Thyroid gland (tissue), 4 donors: ENCODE measurements around the gene PARP9. TPM values are rescaled to one million over a fixed set of nuclear protein-coding genes. Genes with fewer than 3 reads are reported as not detected.

Source experiments
- DNase-seq, 2 donors: peaks; one replicate each; pipeline ENCODE4 v3.0.0-alpha.2; 2019
- H3K27ac ChIP-seq, 3 donors: fragments of 200-600 bp; sonication (generic); 1 replicate in 2 of 3; 2 replicates in 1 of 3; pipeline ENCODE4 v1.5.1; 2016 to 2019; ENCODE audit warnings: mild to moderate bottlenecking in 1 of 3, moderate library complexity in 1 of 3
- H3K27me3 ChIP-seq: fragments of 200-600 bp; sonication (generic); one replicate; pipeline ENCODE4 v1.5.1; 2019
- H3K36me3 ChIP-seq, 2 donors: fragments of 200-600 bp; sonication (generic); one replicate each; pipeline ENCODE4 v1.5.1; 2016 to 2019
- H3K4me1 ChIP-seq, 2 donors: fragments of 200-600 bp; sonication (generic); one replicate each; pipeline ENCODE4 v1.5.1; 2017 to 2019
- H3K4me3 ChIP-seq, 3 donors: fragments of 200-600 bp; sonication (generic); replicated peaks in 1 of 3; 1 replicate in 2 of 3; 2 replicates in 1 of 3; pipeline ENCODE4 v1.5.1; 2016; ENCODE audit warnings: mild to moderate bottlenecking in 1 of 3
- H3K9me3 ChIP-seq: fragments of 200-600 bp; sonication (generic); one replicate; pipeline ENCODE4 v1.5.1; 2017
- POLR2A ChIP-seq, 2 donors: fragments of 450-650 bp; IDR thresholded peaks; one replicate each; pipeline ENCODE4 v1.6.1; 2017; ENCODE audit warnings: antibody characterized with exemption in 2 of 2, mild to moderate bottlenecking in 2 of 2, moderate library complexity in 1 of 2
- WGBS, 2 donors: methylation state at CpG; one replicate each; pipeline ENCODE4 v1.1.5; 2017; 5-methylcytosine and 5-hydroxymethylcytosine counted together
- intact Hi-C: fragments of 100-400 bp; cut with DNase I; formaldehyde crosslinking; loops from one replicate; pipeline ENCODE4 v1.15.1; 2023
- total RNA-seq, 4 donors: library from RNA; depleted of rRNA; stranded (reverse); fragments of >200 nt; gene quantifications; one replicate each; pipeline ENCODE4 v1.2.3, GENCODE V29; 2016
- TF ChIP-seq, protein P1 (sequence below), 6 experiments: fragments of 200-600 bp in 3 of 6; fragments of 450-650 bp in 3 of 6; sonication (generic) in 3 of 6; IDR thresholded peaks; one replicate each; pipeline ENCODE4 v1.5.1; 2016 to 2019; ENCODE audit warnings: antibody characterized with exemption in 6 of 6, mild to moderate bottlenecking in 2 of 6, inconsistent platforms in 1 of 6, moderate library complexity in 1 of 6

Gene PARP9
- 10 to 100 TPM; 22.9 to 34.0 (median 31.5) TPM for total RNA-seq

DNA sequence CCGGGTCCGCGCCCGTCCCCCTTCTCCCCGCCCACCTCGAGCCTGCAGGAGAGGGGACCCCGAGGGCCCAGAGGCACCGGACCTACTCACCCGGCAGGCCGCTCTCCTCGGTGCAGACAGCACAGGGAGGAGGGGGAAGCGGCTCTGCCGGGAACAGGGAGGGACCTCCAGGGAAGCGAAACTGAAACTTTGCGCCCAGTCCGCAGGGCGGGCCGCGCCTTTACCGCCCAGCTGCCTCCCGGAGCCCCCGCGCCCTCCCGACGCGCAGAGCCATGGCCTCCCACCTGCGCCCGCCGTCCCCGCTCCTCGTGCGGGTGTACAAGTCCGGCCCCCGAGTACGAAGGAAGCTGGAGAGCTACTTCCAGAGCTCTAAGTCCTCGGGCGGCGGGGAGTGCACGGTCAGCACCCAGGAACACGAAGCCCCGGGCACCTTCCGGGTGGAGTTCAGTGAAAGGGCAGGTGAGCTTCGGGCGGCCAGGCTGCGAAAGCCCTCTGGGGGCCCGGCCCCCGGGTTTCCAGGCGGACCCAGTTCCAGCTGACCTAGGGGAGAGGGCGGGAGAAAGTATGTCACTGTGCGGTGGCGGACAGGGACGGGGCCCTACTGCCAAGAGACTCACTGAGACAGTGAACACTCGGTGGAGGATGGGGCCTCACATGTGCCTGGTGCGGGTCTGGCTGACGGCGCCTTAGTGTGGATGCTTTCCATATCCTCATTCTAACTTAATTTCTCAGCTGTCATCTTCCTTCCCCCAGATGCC lies at the start of gene PARP9, which contains the start of gene DTX3L:
PARP9 (minus strand) TSS at position 146 of the 758 bp plus-strand sequence. CDS start 4,680 bp downstream, outside the sequence.
DTX3L (plus strand) TSS at position 184 of the 758 bp plus-strand sequence; CDS start at position 273, 89 bp downstream.
- peak within 1 kb of the TSS; percentile 62 to 96 (median 78) for H3K4me3 ChIP-seq
- H3K4me1 ChIP-seq = peaks cover 20 to 45% of the 10 kb centered on the region in 2 donors
- no peaks in the 10 kb centered on the region for H3K36me3 ChIP-seq
- intact Hi-C loops = no loop called here
- H3K9me3 ChIP-seq = no peaks in the 10 kb centered on the region
- DNase-seq = peak; percentile 83 to 87
- TF ChIP-seq, protein P1, sequence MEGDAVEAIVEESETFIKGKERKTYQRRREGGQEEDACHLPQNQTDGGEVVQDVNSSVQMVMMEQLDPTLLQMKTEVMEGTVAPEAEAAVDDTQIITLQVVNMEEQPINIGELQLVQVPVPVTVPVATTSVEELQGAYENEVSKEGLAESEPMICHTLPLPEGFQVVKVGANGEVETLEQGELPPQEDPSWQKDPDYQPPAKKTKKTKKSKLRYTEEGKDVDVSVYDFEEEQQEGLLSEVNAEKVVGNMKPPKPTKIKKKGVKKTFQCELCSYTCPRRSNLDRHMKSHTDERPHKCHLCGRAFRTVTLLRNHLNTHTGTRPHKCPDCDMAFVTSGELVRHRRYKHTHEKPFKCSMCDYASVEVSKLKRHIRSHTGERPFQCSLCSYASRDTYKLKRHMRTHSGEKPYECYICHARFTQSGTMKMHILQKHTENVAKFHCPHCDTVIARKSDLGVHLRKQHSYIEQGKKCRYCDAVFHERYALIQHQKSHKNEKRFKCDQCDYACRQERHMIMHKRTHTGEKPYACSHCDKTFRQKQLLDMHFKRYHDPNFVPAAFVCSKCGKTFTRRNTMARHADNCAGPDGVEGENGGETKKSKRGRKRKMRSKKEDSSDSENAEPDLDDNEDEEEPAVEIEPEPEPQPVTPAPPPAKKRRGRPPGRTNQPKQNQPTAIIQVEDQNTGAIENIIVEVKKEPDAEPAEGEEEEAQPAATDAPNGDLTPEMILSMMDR (IDR thresholded peaks at IDR 0.05) = no peak
- peak; percentile 14 to 84 for TF ChIP-seq POLR2A (IDR thresholded peaks at IDR 0.05)
- WGBS, 2 donors = 0 to 1% methylated on average over 18 to 44 of the region's 56 CpGs
- H3K27ac ChIP-seq = peak within 1 kb of the TSS; percentile 92 to 98 (median 97)
- no peaks in the 10 kb centered on the region for H3K27me3 ChIP-seq

DNA sequence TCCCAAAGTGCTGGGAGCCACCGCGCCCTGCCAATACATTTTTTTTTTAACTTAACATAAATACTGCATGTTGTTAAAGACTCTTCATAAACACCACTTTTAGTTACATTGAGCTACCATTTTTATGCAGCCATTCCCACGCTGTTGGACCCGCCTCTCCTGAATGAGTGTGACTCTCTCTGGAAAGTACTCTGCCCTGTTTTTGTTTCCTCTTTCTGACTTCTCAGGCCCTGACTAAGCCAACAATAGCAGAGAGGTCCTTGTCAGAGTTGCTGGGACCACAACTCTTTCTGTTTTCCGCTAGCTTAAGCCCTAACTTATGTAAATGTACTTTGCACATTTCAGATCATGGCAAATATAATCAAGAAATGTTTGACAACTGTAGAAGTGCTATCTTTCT lies 48.6 kb upstream of the PARP9 start:
- 92% methylated on average over 5 of the region's 5 CpGs for WGBS, 2 donors
- H3K27ac ChIP-seq = no peak overlapping the region
- DNase-seq = no peak
- intact Hi-C loops = no loop called here
- H3K4me3 ChIP-seq = no peak overlapping the region
- peaks cover 0 to 4% of the 10 kb centered on the region in 2 donors for H3K4me1 ChIP-seq
- H3K9me3 ChIP-seq = no peaks in the 10 kb centered on the region
- H3K36me3 ChIP-seq = no peaks in the 10 kb centered on the region
- no peaks in the 10 kb centered on the region for H3K27me3 ChIP-seq
- TF ChIP-seq POLR2A (IDR thresholded peaks at IDR 0.05) = no peak
- TF ChIP-seq, protein P1 (IDR thresholded peaks at IDR 0.05) = no peak

DNA sequence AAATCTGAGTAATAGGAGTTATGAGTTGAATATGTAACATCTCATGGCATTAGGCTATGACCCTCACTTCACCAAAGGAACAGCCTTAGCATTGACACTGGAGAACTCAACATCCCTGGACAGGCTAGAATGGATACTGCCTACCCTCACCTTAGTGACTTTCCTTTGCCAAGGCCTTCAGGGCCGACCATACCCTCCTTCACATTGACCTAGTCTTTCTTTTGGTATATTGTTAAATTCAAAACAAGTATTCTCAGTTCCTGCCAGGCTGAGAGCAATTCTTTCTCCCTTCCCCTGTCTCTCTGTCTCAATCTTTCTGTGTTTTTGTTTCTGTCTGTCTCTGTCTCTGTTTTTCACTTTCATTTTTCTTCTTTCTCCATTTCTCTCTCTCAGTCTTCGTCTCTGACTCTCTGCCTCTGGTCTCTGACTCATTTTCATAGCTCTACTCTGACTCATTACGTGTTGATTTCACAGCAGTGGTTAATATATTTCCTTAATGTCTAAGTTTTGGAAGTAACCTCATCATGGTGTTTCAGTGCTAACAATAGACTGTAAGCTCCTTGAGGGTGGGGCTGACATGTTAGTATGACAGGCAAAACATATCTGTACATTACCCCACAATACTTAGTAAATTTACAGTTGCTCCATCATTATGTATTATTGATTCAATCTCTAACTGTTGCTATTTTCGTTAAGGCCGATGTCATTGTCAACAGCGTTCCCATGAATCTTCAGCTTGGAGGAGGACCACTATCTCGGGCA lies 45.9 kb upstream of the PARP9 start:
- peaks cover 0 to 4% of the 10 kb centered on the region in 2 donors for H3K4me1 ChIP-seq
- no peaks in the 10 kb centered on the region for H3K9me3 ChIP-seq
- intact Hi-C loops = no loop called here
- H3K27me3 ChIP-seq = no peaks in the 10 kb centered on the region
- WGBS, 2 donors = 85 to 89% methylated on average over 7 of the region's 7 CpGs
- no peaks in the 10 kb centered on the region for H3K36me3 ChIP-seq
- no peak overlapping the region for H3K4me3 ChIP-seq
- no peak for DNase-seq
- no peak overlapping the region for H3K27ac ChIP-seq
- TF ChIP-seq, protein P1 (IDR thresholded peaks at IDR 0.05) = no peak
- no peak for TF ChIP-seq POLR2A (IDR thresholded peaks at IDR 0.05)

DNA sequence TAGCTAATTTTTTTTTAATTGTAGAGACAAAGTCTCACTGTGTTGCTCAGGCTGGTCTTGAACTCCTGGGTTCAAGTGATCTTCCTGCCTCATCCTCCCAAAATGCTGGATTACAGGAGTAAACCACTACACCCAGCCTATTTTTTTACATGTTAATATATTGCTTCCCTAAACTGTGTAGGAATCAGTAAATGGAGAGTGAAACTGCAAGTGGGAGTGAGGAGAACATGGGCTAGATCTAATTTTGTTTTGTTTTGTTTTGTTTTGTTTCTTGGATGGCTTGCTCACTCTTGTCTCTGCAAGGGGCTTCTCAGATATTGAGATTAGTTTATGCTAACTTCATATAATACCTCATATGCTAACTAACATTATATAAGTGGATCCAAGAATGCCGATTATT lies 44.8 kb upstream of the PARP9 start:
- Histone ChIP-seq H3K27ac (no peak overlapping the region), H3K27me3 (no peaks in the 10 kb centered on the region), H3K4me3 (no peak overlapping the region), H3K4me1 (peaks cover 4% of the 10 kb centered on the region in 2 donors), H3K9me3 (no peaks in the 10 kb centered on the region), H3K36me3 (no peaks in the 10 kb centered on the region)
- 92 to 98% methylated on average over 1 of the region's 1 CpG for WGBS, 2 donors
- TF ChIP-seq POLR2A (IDR thresholded peaks at IDR 0.05) = no peak
- TF ChIP-seq, protein P1 (IDR thresholded peaks at IDR 0.05) = no peak
- intact Hi-C loops = no loop called here
- DNase-seq = no peak
